ENCODE measurements around the gene FXYD4. TPM values are rescaled to one million over a fixed set of nuclear protein-coding genes. Genes with fewer than 3 reads are reported as not detected.

FXYD4 gene
- total RNA-seq, 1 experiment from 2014 or later, result not detected

GRCh38 chr10:43323245-43323644 lies 48.2 kb upstream of the FXYD4 start:
- H3K4me3 ChIP-seq (ENCODE audit: low read length), result no peak overlapping the region
- no peak overlapping the region for H3K4me2 ChIP-seq (ENCODE audit: low read length)
- peaks cover 26% of the 10 kb centered on the region for H3K27me3 ChIP-seq (ENCODE audit: low read length)
- no peaks in the 10 kb centered on the region; the same call in 1 of the 2 replicates for H3K9me2 ChIP-seq (replicated peaks; ENCODE audit: low read length)
- TF ChIP-seq EZH2phosphoT487 (IDR thresholded peaks at IDR 0.05; ENCODE audit: borderline replicate concordance, low read length) (no peak), EZH2 (IDR thresholded peaks at IDR 0.05; ENCODE audit: low read length, unreplicated experiment) (no peak)
- TF ChIP-seq, protein P1, sequence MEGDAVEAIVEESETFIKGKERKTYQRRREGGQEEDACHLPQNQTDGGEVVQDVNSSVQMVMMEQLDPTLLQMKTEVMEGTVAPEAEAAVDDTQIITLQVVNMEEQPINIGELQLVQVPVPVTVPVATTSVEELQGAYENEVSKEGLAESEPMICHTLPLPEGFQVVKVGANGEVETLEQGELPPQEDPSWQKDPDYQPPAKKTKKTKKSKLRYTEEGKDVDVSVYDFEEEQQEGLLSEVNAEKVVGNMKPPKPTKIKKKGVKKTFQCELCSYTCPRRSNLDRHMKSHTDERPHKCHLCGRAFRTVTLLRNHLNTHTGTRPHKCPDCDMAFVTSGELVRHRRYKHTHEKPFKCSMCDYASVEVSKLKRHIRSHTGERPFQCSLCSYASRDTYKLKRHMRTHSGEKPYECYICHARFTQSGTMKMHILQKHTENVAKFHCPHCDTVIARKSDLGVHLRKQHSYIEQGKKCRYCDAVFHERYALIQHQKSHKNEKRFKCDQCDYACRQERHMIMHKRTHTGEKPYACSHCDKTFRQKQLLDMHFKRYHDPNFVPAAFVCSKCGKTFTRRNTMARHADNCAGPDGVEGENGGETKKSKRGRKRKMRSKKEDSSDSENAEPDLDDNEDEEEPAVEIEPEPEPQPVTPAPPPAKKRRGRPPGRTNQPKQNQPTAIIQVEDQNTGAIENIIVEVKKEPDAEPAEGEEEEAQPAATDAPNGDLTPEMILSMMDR (conservative IDR thresholded peaks at IDR 0.05; ENCODE audit: low read depth, low read length), result no peak
- H3K9me3 ChIP-seq (ENCODE audit: low read length), result no peaks in the 10 kb centered on the region
- no peaks in the 10 kb centered on the region for H3K36me3 ChIP-seq (ENCODE audit: low read depth, low read length)
- ATAC-seq (no peak), DNase-seq (no peak)
- H3K4me1 ChIP-seq (ENCODE audit: insufficient read depth, low read length), result no peaks in the 10 kb centered on the region
- CTCF ChIA-PET, result no interaction called here
- no TSS peak for BruUV-seq (replicated peaks)
- no peak overlapping the region for H3K27ac ChIP-seq (ENCODE audit: low read length)
- intact Hi-C loops (cut with micrococcal nuclease), result no loop called here
- no peak overlapping the region for H3K9ac ChIP-seq (ENCODE audit: low read length)
- POLR2A ChIA-PET (ENCODE audit: unreplicated experiment), result no interaction called here
- H2AFZ ChIP-seq (ENCODE audit: low read length), result no peak overlapping the region
- H4K20me1 ChIP-seq (ENCODE audit: low read length), result no peaks in the 10 kb centered on the region
- no peaks in the 10 kb centered on the region for H3F3A ChIP-seq (ENCODE audit: low read length, unreplicated experiment)
- H3K79me2 ChIP-seq (ENCODE audit: low read length), result no peaks in the 10 kb centered on the region

- Histone ChIP-seq H3F3A (ENCODE audit: low read length, unreplicated experiment) (no peaks in the 10 kb centered on the region), H3K36me3 (ENCODE audit: low read depth, low read length) (no peaks in the 10 kb centered on the region), H3K9me2 (replicated peaks; ENCODE audit: low read length) (no peaks in the 10 kb centered on the region; the same call in 1 of the 2 replicates), H3K9ac (ENCODE audit: low read length) (no peak overlapping the region), H3K79me2 (ENCODE audit: low read length) (no peaks in the 10 kb centered on the region), H3K27ac (ENCODE audit: low read length) (no peak overlapping the region), H2AFZ (ENCODE audit: low read length) (no peak overlapping the region), H3K4me3 (ENCODE audit: low read length) (no peak overlapping the region), H3K4me2 (ENCODE audit: low read length) (no peak overlapping the region), H3K4me1 (ENCODE audit: insufficient read depth, low read length) (no peaks in the 10 kb centered on the region), H3K9me3 (ENCODE audit: low read length) (no peaks in the 10 kb centered on the region), H4K20me1 (ENCODE audit: low read length) (no peaks in the 10 kb centered on the region), H3K27me3 (ENCODE audit: low read length) (peaks cover 33% of the 10 kb centered on the region)
- BruUV-seq (replicated peaks), result no TSS peak
- ChIA-PET POLR2A (ENCODE audit: unreplicated experiment) (no interaction called here), CTCF (no interaction called here)
- intact Hi-C loops (cut with micrococcal nuclease), result no loop called here
- TF ChIP-seq, protein P1 (conservative IDR thresholded peaks at IDR 0.05; ENCODE audit: low read depth, low read length), result no peak
- no peak for TF ChIP-seq EZH2 (IDR thresholded peaks at IDR 0.05; ENCODE audit: low read length, unreplicated experiment)
- TF ChIP-seq EZH2phosphoT487 (IDR thresholded peaks at IDR 0.05; ENCODE audit: borderline replicate concordance, low read length), result no peak
- DNase-seq (no peak), ATAC-seq (no peak)
These were observed 46.6 kb upstream of the FXYD4 start for GRCh38 chr10:43324876-43325275.

DNA sequence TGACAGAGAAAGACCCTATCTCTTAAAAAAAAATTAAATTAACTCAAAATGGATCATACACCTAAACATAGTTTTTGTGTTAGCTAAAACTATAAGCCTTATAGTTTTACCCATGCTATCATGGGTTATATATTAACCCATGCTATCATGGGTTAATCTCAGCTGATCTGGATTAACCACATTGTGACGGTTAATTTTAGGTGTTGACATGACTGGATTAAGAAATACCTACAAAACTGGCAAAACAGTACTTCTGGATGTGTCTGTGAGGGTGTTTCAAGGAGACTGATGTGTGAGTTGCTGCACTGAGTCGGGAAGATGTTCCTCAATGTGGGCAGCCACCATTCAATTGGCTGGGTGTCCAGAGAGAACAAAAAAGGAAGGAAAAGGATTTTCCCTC lies 44.3 kb upstream of the FXYD4 start:
- no peaks in the 10 kb centered on the region for H3K9me3 ChIP-seq (ENCODE audit: low read length)
- H3F3A ChIP-seq (ENCODE audit: low read length, unreplicated experiment), result no peaks in the 10 kb centered on the region
- no TSS peak for BruUV-seq (replicated peaks)
- no peak overlapping the region for H2AFZ ChIP-seq (ENCODE audit: low read length)
- no peaks in the 10 kb centered on the region for H3K36me3 ChIP-seq (ENCODE audit: low read depth, low read length)
- POLR2A ChIA-PET (ENCODE audit: unreplicated experiment), result no interaction called here
- H3K27ac ChIP-seq (ENCODE audit: low read length), result no peak overlapping the region
- no peak overlapping the region for H3K4me2 ChIP-seq (ENCODE audit: low read length)
- H4K20me1 ChIP-seq (ENCODE audit: low read length), result no peaks in the 10 kb centered on the region
- CTCF ChIA-PET, result no interaction called here
- no peaks in the 10 kb centered on the region for H3K4me1 ChIP-seq (ENCODE audit: insufficient read depth, low read length)
- no peak overlapping the region for H3K9ac ChIP-seq (ENCODE audit: low read length)
- DNase-seq (no peak), ATAC-seq (no peak)
- no peaks in the 10 kb centered on the region for H3K79me2 ChIP-seq (ENCODE audit: low read length)
- TF ChIP-seq, protein P1 (conservative IDR thresholded peaks at IDR 0.05; ENCODE audit: low read depth, low read length), result no peak
- TF ChIP-seq EZH2 (IDR thresholded peaks at IDR 0.05; ENCODE audit: low read length, unreplicated experiment), result no peak
- no peak for TF ChIP-seq EZH2phosphoT487 (IDR thresholded peaks at IDR 0.05; ENCODE audit: borderline replicate concordance, low read length)
- no peaks in the 10 kb centered on the region; the same call in 1 of the 2 replicates for H3K9me2 ChIP-seq (replicated peaks; ENCODE audit: low read length)
- peaks cover 41% of the 10 kb centered on the region for H3K27me3 ChIP-seq (ENCODE audit: low read length)
- intact Hi-C loops (cut with micrococcal nuclease), result no loop called here
- no peak overlapping the region for H3K4me3 ChIP-seq (ENCODE audit: low read length)
